Prostate gland (tissue), 2 donors: ENCODE measurements around the gene NRXN3. TPM values are rescaled to one million over a fixed set of nuclear protein-coding genes. Genes with fewer than 3 reads are reported as not detected.

Experiments
- DNase-seq: peaks from one replicate; pipeline ENCODE4 v3.0.0-alpha.2; 2019; ENCODE audit warnings: low spot score
- H3K27ac ChIP-seq, 2 donors: fragments of 200-600 bp; sonication (generic); 2 replicates each; pipeline ENCODE4 v1.5.1; 2017 to 2019
- H3K27me3 ChIP-seq: fragments of 200-600 bp; sonication (generic); replicated peaks from 2 replicates; pipeline ENCODE4 v1.5.1; 2019; ENCODE audit not compliant: insufficient read depth
- H3K36me3 ChIP-seq, 2 donors: fragments of 200-600 bp; sonication (generic); 1 replicate in 1 of 2; 2 replicates in 1 of 2; pipeline versions ENCODE4 v1.5.1 to v1.8.1; 2017 to 2019
- H3K4me1 ChIP-seq: fragments of 200-600 bp; sonication (generic); replicated peaks from 2 replicates; pipeline ENCODE4 v1.5.1; 2019
- H3K4me3 ChIP-seq, 2 donors: fragments of 200-600 bp; sonication (generic); 2 replicates each; pipeline ENCODE4 v1.5.1; 2017 to 2019
- H3K9me3 ChIP-seq: fragments of 200-600 bp; sonication (generic); 2 replicates; pipeline ENCODE4 v1.5.1; 2017
- CTCF ChIP-seq, 4 experiments: fragments of 200-600 bp in 2 of 4; fragments of 450-650 bp in 2 of 4; sonication (generic) in 2 of 4; IDR thresholded peaks; 1 replicate in 3 of 4; 2 replicates in 1 of 4; pipeline ENCODE4 v1.5.1; 2016 to 2019; ENCODE audit warnings: antibody characterized with exemption in 4 of 4, mild to moderate bottlenecking in 2 of 4, moderate library complexity in 2 of 4
- POLR2A ChIP-seq: fragments of 450-650 bp; IDR thresholded peaks from one replicate; pipeline ENCODE4 v1.6.1; 2016; ENCODE audit warnings: antibody characterized with exemption, mild to moderate bottlenecking
- POLR2AphosphoS5 ChIP-seq: sonication (generic); formaldehyde crosslinking; IDR thresholded peaks from one replicate; pipeline ENCODE4 v1.6.1; 2017; ENCODE audit warnings: antibody characterized with exemption
- WGBS: methylation state at CpG from one replicate; pipeline ENCODE4 v1.1.5; 2018; 5-methylcytosine and 5-hydroxymethylcytosine counted together
- intact Hi-C: fragments of 100-400 bp; cut with DNase I; formaldehyde crosslinking; loops from one replicate; pipeline ENCODE4 v1.14.2; 2022
- total RNA-seq, 2 donors: library from RNA; depleted of rRNA; stranded (reverse); fragments of >200 nt; gene quantifications; one replicate each; pipeline ENCODE4 v1.1.0, GENCODE V29; 2016

NRXN3 gene
- total RNA-seq, 2 donors from 2014 or later = 6.6 to 8.2 TPM

DNA sequence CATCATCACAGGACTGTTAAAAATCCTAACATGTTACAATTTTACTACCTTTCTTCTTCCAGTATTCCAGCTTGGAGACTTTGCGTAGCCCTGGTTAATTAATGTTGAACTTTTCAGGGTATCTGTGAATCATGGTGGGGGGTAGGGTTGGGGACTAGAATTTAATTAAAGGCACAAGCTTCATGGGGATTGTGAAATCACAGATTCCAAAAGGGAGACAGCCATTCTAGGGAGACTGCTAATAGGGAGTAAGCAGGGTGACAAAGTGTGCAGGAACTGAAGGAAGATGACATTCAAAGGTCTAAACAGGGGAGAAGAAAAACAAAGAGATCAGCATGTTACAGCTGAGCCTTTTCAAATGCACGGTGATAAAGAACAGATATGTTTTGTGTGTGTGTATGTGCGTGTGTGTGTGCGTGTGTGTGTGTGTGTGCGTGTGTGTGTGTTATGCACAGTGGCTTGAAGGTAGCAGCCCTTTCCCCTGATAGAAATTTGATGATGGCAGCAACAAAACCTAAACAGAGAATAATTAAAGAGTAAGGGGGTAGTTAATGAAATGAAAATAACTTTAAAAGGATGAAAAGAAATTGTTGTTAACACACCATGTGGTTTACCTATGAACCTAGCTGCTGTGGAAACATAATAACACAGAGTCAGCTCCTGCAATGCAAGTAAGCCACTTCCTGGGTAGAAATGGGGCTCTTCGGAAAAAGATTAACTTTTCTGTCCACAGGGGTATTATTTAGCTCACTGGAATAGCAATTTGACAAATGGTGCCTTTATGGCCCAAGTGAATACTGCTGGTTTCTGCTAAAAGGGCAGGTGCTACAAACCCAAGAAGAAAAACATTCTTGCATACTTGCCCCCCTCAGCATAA, 1459.5 kb downstream of the NRXN3 start:
- no peaks in the 10 kb centered on the region for H3K36me3 ChIP-seq
- no peak for TF ChIP-seq POLR2A
- no peak for TF ChIP-seq POLR2AphosphoS5
- TF ChIP-seq CTCF (IDR thresholded peaks at IDR 0.05) = no peak
- DNase-seq = no peak
- no peaks in the 10 kb centered on the region for H3K4me1 ChIP-seq
- H3K27me3 ChIP-seq = no peaks in the 10 kb centered on the region
- 87% methylated on average over 6 of the region's 6 CpGs for WGBS
- intact Hi-C loops = no loop called here
- no peaks in the 10 kb centered on the region for H3K9me3 ChIP-seq
- H3K27ac ChIP-seq = no peak overlapping the region
- no peak overlapping the region for H3K4me3 ChIP-seq

DNA sequence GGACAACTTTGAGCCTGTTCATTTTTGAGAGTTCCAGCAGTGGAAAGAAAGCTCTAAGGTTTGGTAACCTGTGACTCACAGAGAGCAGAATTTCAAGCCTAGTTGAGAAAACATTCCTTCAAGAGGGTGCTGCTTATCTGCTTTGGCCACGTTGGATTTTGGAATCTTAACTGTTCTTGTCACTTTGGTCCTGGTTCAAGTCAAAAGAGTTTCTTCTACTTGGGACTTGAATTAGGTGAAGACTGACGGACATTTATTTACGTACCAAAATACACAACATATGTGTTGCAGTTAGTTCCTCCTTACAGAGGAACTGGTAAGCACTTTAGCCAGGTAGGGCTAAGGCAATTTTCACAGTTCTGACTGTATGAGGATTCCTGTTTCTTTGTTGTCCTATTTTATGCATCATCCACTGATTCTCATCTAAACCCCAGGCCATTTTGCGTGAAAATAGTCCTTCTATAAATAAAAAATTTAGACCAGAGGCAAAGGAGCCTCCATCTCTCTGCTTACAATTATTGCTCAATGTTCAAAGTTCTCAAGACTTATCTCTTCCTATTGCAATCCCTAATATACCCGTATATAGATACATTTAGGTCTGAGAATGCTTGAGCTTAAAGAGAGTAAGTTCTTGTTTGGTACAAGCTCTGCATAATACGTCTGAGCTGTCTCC, 1460.3 kb downstream of the NRXN3 start:
- WGBS = 87% methylated on average over 6 of the region's 6 CpGs
- intact Hi-C loops = no loop called here
- DNase-seq = no peak

GRCh38 chr14:79631276-79631675, 1461.1 kb downstream of the NRXN3 start:
- no peak overlapping the region for H3K4me3 ChIP-seq

More for the DNA sequence above, 1460.3 kb downstream of the NRXN3 start:
- no peaks in the 10 kb centered on the region for H3K4me1 ChIP-seq
- H3K9me3 ChIP-seq = no peaks in the 10 kb centered on the region
- H3K27me3 ChIP-seq = no peaks in the 10 kb centered on the region
- TF ChIP-seq POLR2A = no peak
- no peak for TF ChIP-seq CTCF (IDR thresholded peaks at IDR 0.05)
- TF ChIP-seq POLR2AphosphoS5 = no peak
- H3K36me3 ChIP-seq = no peaks in the 10 kb centered on the region
- H3K4me3 ChIP-seq = no peak overlapping the region
- no peak overlapping the region for H3K27ac ChIP-seq

DNA sequence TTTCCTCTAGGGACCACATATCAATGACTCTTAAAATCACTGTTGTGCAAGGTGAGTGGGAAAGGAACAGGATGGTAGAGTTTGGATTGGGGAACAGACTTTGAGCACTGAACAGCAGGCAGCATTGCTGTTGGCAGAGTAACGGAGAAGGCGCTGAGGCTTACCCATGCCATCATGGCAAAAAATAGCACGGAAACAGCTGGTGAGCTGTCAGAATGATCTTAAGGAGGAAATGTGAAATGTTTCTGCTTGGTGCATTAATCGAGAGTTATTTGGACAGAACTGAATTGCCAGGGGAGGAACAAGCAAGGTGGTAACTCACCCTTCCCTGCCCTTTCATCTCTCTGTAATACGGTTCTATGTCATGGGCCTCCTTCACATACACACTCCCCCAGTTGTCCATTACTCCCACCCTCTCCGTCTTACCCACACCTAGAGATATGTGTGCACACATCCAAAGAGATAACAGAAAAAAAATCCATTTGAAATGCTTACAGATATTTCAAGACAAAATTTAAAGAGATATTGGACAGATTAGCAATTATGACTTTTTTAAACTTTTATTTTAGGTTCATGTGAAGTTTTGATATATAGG, 1468.6 kb downstream of the NRXN3 start:
- intact Hi-C loops = no loop called here
- H3K4me1 ChIP-seq = no peaks in the 10 kb centered on the region
- H3K4me3 ChIP-seq = no peak overlapping the region
- H3K27ac ChIP-seq = no peak overlapping the region
- no peaks in the 10 kb centered on the region for H3K27me3 ChIP-seq
- no peak for DNase-seq
- TF ChIP-seq POLR2A = no peak
- no peak for TF ChIP-seq POLR2AphosphoS5
- TF ChIP-seq CTCF (IDR thresholded peaks at IDR 0.05) = no peak
- no peaks in the 10 kb centered on the region for H3K36me3 ChIP-seq
- no peaks in the 10 kb centered on the region for H3K9me3 ChIP-seq
- 84% methylated on average over 6 of the region's 6 CpGs for WGBS

More at GRCh38 chr14:79631276-79631675, 1461.1 kb downstream of the NRXN3 start:
- no peaks in the 10 kb centered on the region for H3K9me3 ChIP-seq
- no peak overlapping the region for H3K27ac ChIP-seq
- WGBS = 97% methylated on average over 25 of the region's 25 CpGs
- intact Hi-C loops = no loop called here
- H3K36me3 ChIP-seq = no peaks in the 10 kb centered on the region
- no peak for DNase-seq
- no peaks in the 10 kb centered on the region for H3K4me1 ChIP-seq
- TF ChIP-seq POLR2AphosphoS5 (no peak), CTCF (IDR thresholded peaks at IDR 0.05) (no peak), POLR2A (no peak)
- no peaks in the 10 kb centered on the region for H3K27me3 ChIP-seq
